RKO (cell line): ENCODE data around the gene PRKCA.
"Not testable (repeated sequence)": the region's sequence is repeated elsewhere in the genome, so short reads cannot be mapped to it uniquely, and the experiment has no call there.

ENCODE experiments used
- DNase-seq: peaks from one replicate; pipeline ENCODE4 v3.0.0-alpha.2; 2016; ENCODE audit warnings: low spot score

The PRKCA gene

GRCh38 chr17:66684731-66685130 is 382.3 kb downstream of the PRKCA start:
- DNase-seq = no peak

- no peak for DNase-seq
Measured at GRCh38 chr17:66686601-66687000, 384.2 kb downstream of the PRKCA start.

DNA sequence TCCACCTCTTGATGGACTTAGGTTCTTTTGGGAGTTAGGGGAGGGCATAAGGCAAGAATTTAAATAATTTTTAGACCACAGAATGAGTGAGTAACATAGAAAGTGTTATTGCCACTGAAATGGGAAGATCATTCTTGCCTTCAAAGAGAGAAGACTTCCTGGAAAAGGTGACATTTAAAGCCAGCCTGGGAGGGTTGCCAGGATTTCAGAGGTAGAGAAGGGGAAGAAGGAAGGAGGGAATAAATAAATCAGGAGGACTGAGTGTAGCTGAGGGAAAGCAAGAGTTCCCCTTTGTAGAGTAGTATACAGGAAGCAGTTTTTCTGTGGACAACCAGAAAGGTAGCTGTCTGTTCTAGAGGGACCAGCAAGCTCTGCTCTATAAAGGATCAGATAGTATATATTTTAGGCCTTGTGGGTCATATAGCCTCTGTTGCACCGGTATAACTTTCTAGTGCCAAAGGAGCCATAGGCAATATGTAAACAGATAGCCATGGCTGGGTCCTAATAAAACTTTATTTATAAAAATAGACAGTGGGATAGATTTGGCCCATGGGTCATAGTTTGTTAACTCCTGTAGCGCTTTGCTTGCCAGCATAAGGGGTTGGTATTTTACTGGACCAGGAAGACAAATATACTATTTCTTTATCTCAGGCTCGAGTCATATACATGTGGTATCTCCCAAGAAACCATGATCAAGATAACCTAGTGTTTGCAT is 385.3 kb downstream of the PRKCA start:
- DNase-seq = no peak

- DNase-seq = no peak
Measured at GRCh38 chr17:66689221-66689620, 386.8 kb downstream of the PRKCA start.

DNA sequence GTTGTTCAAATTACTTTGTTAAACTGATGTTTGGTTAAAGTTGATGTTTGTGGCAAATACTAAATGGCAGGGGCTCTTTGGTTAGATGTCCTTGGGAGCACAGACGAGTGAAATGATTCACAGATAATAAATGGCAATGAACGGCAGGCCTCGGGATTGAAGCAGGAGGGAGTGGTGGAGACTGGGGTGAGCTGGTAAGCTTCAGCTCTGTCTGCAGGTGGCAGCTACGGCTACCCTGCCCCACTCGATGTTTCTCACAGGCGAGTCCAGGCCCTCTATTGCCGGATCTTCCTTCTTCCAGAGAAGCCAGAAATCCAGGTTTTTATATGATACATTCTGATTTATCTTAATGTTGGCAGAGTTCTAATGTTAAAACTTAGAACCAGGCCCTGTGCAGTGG is 387.8 kb downstream of the PRKCA start:
- no peak for DNase-seq

DNA sequence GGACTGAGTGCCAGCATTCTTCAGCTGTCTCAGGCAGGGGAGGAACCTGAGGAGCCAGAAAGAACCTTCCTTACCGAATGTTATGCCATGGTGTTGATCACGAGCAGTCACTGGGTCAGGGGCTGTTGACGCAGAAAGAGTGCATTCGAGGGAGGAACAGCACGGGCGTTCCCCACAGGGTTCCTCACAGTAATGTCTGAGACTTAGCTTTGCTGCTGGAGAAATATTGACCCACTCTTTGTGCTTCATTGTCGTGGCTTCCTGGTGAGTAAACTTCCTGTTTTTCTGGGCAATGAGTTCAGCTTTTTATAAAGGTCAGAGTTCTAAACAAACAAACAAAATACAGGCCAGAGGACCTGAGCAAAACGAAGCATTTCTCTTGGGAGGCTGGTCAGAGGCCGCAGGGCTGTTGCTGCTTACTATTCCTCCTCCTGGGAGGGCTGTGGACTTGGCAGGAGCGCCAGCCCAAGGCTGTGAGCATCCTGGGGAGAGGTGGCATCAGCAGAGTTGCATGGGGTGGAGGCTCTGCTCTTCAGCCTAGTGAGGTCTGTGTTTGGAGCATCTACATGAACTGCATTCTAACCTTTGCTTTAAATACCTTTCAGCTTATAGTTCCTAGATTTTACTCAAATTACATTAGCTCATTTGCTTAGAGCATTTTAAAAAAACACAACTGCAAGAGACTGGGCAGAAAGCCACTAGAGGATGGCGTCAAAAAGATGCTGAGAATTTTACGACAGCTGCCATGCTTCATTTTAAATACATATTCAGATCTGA is 389.4 kb downstream of the PRKCA start:
- DNase-seq = no peak

GRCh38 chr17:66692421-66692690 is 389.9 kb downstream of the PRKCA start:
- no peak for DNase-seq

DNA sequence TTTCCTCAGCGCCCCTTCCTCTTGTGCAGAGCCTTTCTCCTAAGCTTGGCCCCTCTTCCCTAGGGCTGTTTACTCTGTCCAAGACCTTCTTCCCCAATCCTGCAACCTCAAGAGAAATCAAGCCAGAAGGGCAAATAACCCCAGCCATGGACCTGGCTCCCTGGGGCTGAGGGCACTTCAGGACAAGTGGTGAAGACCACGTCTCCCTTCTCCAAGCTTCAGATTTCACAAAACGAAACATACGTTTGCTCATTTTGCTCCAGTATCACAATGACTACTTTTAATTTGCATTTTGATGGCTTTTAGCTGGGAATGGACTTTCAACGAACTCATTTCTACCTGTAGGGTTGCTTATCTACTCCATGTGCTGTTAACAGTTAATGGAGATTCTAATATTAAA is 392.7 kb downstream of the PRKCA start:
- DNase-seq = no peak

- no peak for DNase-seq
Measured at GRCh38 chr17:66698270-66698669, 395.9 kb downstream of the PRKCA start.

DNA sequence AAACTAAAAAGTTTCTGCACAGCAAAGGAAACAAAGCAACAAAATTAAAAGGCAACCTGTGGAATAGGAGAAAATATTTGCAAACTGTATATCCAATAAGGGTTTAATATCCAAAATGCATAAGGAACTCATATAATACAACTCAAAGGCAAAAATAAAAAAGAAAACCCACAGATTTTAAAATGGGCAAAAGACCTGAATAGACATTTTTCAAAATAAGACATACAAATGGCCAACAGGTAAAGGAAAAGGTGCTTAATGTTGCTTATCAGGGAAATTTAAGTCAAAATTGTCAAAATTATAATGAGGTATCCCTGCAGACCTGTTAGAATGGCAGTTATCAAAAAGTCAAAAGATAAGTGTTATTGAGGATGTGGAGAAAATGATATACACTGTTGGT is 399.0 kb downstream of the PRKCA start:
- DNase-seq = no peak

DNA sequence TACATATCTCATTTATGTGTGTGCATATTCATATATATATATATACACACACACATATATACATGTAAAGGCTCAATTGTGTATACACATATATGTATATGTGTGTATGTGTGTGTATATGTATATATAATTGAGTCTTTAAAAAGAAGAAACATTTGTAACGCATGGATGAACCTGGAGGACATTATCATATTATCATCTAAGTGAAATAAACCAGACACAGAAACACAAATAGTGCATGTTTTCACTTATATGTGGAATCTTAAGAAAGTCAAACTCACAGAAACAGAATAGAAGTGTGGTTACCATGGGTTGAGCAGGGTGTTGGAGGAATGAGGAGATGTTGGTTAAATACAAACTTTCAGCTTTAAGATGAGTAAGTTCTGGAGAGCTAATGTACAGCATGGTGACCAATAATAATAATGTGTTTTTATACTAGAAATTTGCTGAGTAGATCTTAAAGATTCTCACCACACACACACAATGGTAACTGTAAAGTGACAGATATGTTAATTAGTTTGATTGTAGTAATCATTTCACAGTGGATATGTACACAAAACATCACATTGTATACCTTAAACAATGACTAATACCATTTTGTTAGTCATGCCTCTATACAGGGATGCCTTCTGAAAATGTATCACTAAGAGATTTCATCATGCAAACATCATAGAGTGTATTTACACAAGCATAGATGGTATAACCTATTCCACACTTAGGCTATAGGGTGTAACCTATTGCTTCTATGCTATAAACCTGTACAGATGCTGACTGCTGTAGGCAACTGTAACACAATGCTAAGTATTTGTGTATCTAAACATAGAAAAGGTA is 399.9 kb downstream of the PRKCA start:
- peak; percentile 10 for DNase-seq

GRCh38 chr17:66704858-66705520 is 402.6 kb downstream of the PRKCA start:
- DNase-seq = no peak

DNA sequence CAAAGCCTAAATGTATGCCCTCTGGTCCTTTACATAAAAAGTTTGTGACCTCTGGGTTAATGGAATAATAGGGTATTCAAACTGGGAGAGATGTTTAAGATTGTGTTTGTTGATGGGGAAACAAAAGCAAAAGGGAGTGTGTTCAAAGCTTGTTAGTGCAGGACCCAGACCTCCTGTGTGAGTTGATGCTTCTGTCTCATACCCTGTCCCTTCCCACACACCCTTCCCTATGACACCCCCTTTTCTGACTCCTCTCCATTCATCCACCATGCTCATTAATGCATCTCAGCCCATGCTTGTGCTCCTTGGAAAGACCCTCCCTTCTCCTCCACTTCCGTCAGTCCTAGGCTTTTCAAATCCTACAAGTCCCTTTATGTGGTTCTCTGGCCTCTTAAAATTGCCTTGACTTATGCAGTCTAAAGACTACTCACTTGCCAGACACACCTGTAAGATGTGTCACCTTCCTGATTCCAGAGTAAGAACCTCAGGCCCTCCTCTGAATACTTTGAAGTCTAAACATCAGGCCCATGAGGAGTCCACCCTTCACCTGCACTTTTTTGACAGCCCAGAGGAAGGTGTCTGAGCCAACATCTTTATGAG is 404.5 kb downstream of the PRKCA start:
- DNase-seq = no peak

- no peak for DNase-seq
Measured at GRCh38 chr17:66711401-66711800, 409.0 kb downstream of the PRKCA start.

GRCh38 chr17:66711881-66712321 is 409.5 kb downstream of the PRKCA start:
- no peak for DNase-seq

DNA sequence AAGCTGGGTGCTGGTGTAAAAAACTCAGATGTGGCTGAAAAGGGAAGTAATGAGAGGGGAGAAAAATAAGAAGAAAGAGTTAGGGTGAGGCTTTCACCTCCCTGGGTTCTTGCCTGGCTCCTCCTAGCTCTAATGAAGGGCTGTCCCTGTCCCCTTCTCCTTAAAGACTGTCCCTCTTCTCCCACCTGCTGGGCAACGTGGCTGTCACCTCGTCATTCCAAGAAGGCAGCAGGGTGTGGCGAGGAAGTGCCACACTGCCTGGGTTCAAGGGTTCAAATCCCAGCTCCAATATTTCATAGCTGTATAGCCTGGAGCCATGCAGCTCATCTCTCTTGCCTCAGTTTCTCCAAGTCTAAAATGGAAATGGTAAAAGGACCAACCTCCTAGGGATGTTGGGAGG is 410.0 kb downstream of the PRKCA start:
- DNase-seq = no peak

GRCh38 chr17:66713021-66713532 is 410.7 kb downstream of the PRKCA start:
- DNase-seq = not testable (repeated sequence)

DNA sequence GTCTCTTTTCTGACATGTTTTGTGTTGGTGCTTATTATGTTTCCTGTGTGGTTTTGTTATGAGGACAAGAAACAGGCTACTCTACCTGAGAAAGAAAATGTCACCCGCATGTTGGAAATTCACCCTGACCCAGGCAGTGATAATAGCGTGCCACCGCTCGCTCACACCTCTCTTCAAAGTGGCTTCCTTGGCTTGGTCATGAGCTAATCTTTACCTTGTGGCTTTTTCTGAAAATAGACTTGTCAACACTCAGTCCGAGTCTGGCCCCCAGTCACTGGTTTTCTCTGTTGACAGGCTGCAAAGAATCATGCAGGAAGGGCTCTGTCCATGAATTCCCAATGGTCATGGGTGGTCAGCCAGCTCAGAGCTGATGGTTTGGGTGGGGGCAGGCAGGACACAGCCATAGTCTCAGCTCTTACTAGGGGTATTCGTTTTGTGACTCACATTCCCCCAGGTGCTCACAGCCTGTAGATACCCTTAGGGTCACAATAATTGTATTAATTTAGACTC is 411.2 kb downstream of the PRKCA start:
- no peak for DNase-seq

- DNase-seq = no peak
Measured at GRCh38 chr17:66714046-66715023, 411.9 kb downstream of the PRKCA start.

GRCh38 chr17:66715076-66715675 is 412.8 kb downstream of the PRKCA start:
- no peak for DNase-seq
